SK-N-SH (cell line): ENCODE results near the gene CNTN2. TPM values are rescaled to one million over a fixed set of nuclear protein-coding genes. Genes with fewer than 3 reads are reported as not detected.

Source experiments
- CTCF ChIA-PET: fragments of 300-600, 350-600 bp; formaldehyde crosslinking; extraction: SDS; loops from one replicate; lab custom pipeline; 2021; lab: Yijun Ruan, JAX
- POLR2A ChIA-PET: fragments of 350-600 bp; sonication (Branson Sonifier 250); formaldehyde crosslinking; extraction: SDS; loops from one replicate; lab custom pipeline; 2020; ENCODE audit warnings: antibody characterized with exemption, inconsistent platforms; lab: Yijun Ruan, JAX
- DNase-seq: peaks from one replicate; pipeline ENCODE4 v3.0.0; 2012
- H2AFZ ChIP-seq: fragments of 200-600 bp; sonication (generic); 2 replicates; pipeline ENCODE4 v1.8.1; 2016; ENCODE audit warnings: antibody characterized with exemption, mild to moderate bottlenecking, low read depth
- H3F3A ChIP-seq: fragments of 200-600 bp; sonication (generic); replicated peaks from 2 replicates; pipeline ENCODE3; 2016; ENCODE audit warnings: antibody characterized with exemption, mild to moderate bottlenecking; ENCODE audit not compliant: insufficient read depth
- H3K27ac ChIP-seq, 2 experiments: fragments of 200-500 bp in 1 of 2; fragments of 200-600 bp in 1 of 2; sonication (Bioruptor generic) in 1 of 2; sonication (generic), shearing (Covaris generic) in 1 of 2; 2 replicates each; pipeline versions ENCODE4 v1.5.1 to v1.6.1; 2014 to 2016; ENCODE audit warnings: low read depth in 2 of 2, inconsistent platforms in 1 of 2, low read length in 1 of 2, mild to moderate bottlenecking in 1 of 2, mixed read lengths in 1 of 2
- H3K27me3 ChIP-seq: fragments of 200-600 bp; sonication (generic), shearing (Covaris generic); 2 replicates; pipeline ENCODE4 v1.6.1; 2016; ENCODE audit warnings: mixed run types; ENCODE audit not compliant: insufficient read depth
- H3K36me3 ChIP-seq, 2 experiments: fragments of 200-500 bp in 1 of 2; fragments of 200-600 bp in 1 of 2; sonication (Bioruptor generic) in 1 of 2; sonication (generic) in 1 of 2; replicated peaks in 1 of 2; 2 replicates each; pipeline versions ENCODE3 to v1.5.1; 2014 to 2016; ENCODE audit warnings: low read length in 1 of 2, mild to moderate bottlenecking in 1 of 2; ENCODE audit not compliant: insufficient read depth in 2 of 2, control insufficient read depth in 1 of 2
- H3K4me1 ChIP-seq, 2 experiments: fragments of 200-500 bp in 1 of 2; fragments of 200-600 bp in 1 of 2; sonication (Bioruptor generic) in 1 of 2; sonication (generic), shearing (Covaris generic) in 1 of 2; 2 replicates each; pipeline versions ENCODE4 v1.5.1 to v1.6.1; 2014 to 2016; ENCODE audit warnings: low read depth in 1 of 2, low read length in 1 of 2, mixed run types in 1 of 2; ENCODE audit not compliant: insufficient read depth in 2 of 2, control insufficient read depth in 1 of 2
- H3K4me2 ChIP-seq: fragments of 200-600 bp; sonication (generic), shearing (Covaris generic); 2 replicates; pipeline ENCODE4 v1.6.1; 2017; ENCODE audit warnings: mixed run types
- H3K4me3 ChIP-seq, 2 experiments: fragments of 200-500 bp in 1 of 2; fragments of 200-600 bp in 1 of 2; sonication (Bioruptor generic) in 1 of 2; sonication (generic), shearing (Covaris generic) in 1 of 2; 2 replicates each; pipeline versions ENCODE4 v1.5.1 to v1.8.1; 2014 to 2016; ENCODE audit warnings: low read depth in 2 of 2, inconsistent platforms in 1 of 2, low read length in 1 of 2, mild to moderate bottlenecking in 1 of 2, mixed read lengths in 1 of 2, moderate library complexity in 1 of 2
- H3K79me2 ChIP-seq: fragments of 200-600 bp; sonication (generic); 2 replicates; pipeline ENCODE4 v1.8.1; 2017; ENCODE audit warnings: mild to moderate bottlenecking; ENCODE audit not compliant: insufficient read depth
- H3K9ac ChIP-seq: fragments of 200-600 bp; sonication (generic); 2 replicates; pipeline ENCODE4 v1.6.1; 2017; ENCODE audit warnings: mixed run types
- H3K9me2 ChIP-seq: fragments of 200-600 bp; sonication (generic); 2 replicates; pipeline ENCODE4 v1.6.1; 2017; ENCODE audit warnings: mixed run types
- H3K9me3 ChIP-seq: fragments of 200-600 bp; sonication (generic); 2 replicates; pipeline ENCODE4 v1.6.1; 2017; ENCODE audit warnings: mixed run types, mild to moderate bottlenecking, moderate library complexity
- H4K20me1 ChIP-seq: fragments of 200-600 bp; sonication (generic); 2 replicates; pipeline ENCODE4 v1.6.1; 2017; ENCODE audit warnings: mild to moderate bottlenecking, mixed run types; ENCODE audit not compliant: insufficient read depth
- CTCF ChIP-seq: fragments of 200-600 bp; sonication (generic); IDR thresholded peaks from 2 replicates; pipeline ENCODE4 v1.6.1; 2017; ENCODE audit warnings: antibody characterized with exemption, mild to moderate bottlenecking, moderate library complexity
- ELF1 ChIP-seq: IDR thresholded peaks from 2 replicates; pipeline ENCODE4 v1.4.0; 2012
- EP300 ChIP-seq, 2 experiments: IDR thresholded peaks; 2 replicates each; pipeline versions ENCODE4 v1.4.0 to v1.6.1; 2012; ENCODE audit warnings: borderline replicate concordance in 1 of 2, low read depth in 1 of 2, low read length in 1 of 2
- FOXJ3 ChIP-seq: sonication (generic); formaldehyde crosslinking; IDR thresholded peaks from 2 replicates; pipeline ENCODE4 v1.5.1; 2020; ENCODE audit warnings: mild to moderate bottlenecking, missing genetic modification reagents
- JUND ChIP-seq: IDR thresholded peaks from 2 replicates; pipeline ENCODE4 v1.4.0; 2012
- MAX ChIP-seq: IDR thresholded peaks from 2 replicates; pipeline ENCODE4 v1.4.0; 2012; ENCODE audit warnings: low read depth
- MEF2A ChIP-seq: IDR thresholded peaks from 2 replicates; pipeline ENCODE4 v1.4.0; 2012; ENCODE audit warnings: low read depth, borderline replicate concordance
- MXI1 ChIP-seq: IDR thresholded peaks from 2 replicates; pipeline ENCODE4 v1.6.1; 2012; ENCODE audit warnings: mild to moderate bottlenecking, low read depth, low read length, improper control_type of control experiment
- PBX3 ChIP-seq: IDR thresholded peaks from 2 replicates; pipeline ENCODE4; 2012
- POLR2AphosphoS5 ChIP-seq: IDR thresholded peaks from 2 replicates; pipeline ENCODE4 v1.6.1; 2012; ENCODE audit warnings: low read depth, low read length
- RCOR1 ChIP-seq: fragments of 150-350 bp; IDR thresholded peaks from 2 replicates; pipeline ENCODE4 v1.6.1; 2017; ENCODE audit warnings: antibody characterized with exemption, low read length
- RFX5 ChIP-seq: IDR thresholded peaks from 2 replicates; pipeline ENCODE4 v1.6.1; 2012; ENCODE audit warnings: mild to moderate bottlenecking, improper control_type of control experiment, low read length
- RXRA ChIP-seq: IDR thresholded peaks from 2 replicates; pipeline ENCODE4 v1.4.0; 2012; ENCODE audit warnings: low read depth, mild to moderate bottlenecking, borderline replicate concordance
- TAF1 ChIP-seq: IDR thresholded peaks from 2 replicates; pipeline ENCODE4 v1.6.1; 2012; ENCODE audit warnings: low read depth, mild to moderate bottlenecking, low read length, moderate library complexity, borderline replicate concordance
- TCF12 ChIP-seq: IDR thresholded peaks from 2 replicates; pipeline ENCODE4 v1.4.0; 2012
- TEAD4 ChIP-seq: IDR thresholded peaks from 2 replicates; pipeline ENCODE4 v1.4.0; 2012; ENCODE audit warnings: mild to moderate bottlenecking, borderline replicate concordance; ENCODE audit not compliant: insufficient read depth
- USF2 ChIP-seq: fragments of 150-350 bp; IDR thresholded peaks from 2 replicates; pipeline ENCODE4 v1.6.1; 2017; ENCODE audit warnings: antibody characterized with exemption, low read length, low read depth, borderline replicate concordance
- YY1 ChIP-seq: IDR thresholded peaks from 2 replicates; pipeline ENCODE4 v1.4.0; 2012; ENCODE audit warnings: low read depth, mild to moderate bottlenecking
- ZBTB33 ChIP-seq: IDR thresholded peaks from 2 replicates; pipeline ENCODE4 v1.4.0; 2012; ENCODE audit warnings: low read depth, borderline replicate concordance
- WGBS: methylation state at CpG from one replicate; pipeline ENCODE4 v1.1.6; 2017; ENCODE audit warnings: low lambda C conversion rate; 5-methylcytosine and 5-hydroxymethylcytosine counted together
- polyA plus RNA-seq, 3 experiments: library from polyadenylated mRNA; depleted of rRNA; stranded (reverse); fragments of >200 nt; gene quantifications; 2 replicates each; pipeline ENCODE4 v1.2.3, GENCODE V29; 2012

The CNTN2 gene
- polyA plus RNA-seq, 1 of the 3 experiments (the other 2 are of a cell fraction) = 0.02 TPM

GRCh38 chr1:205077934-205078311 is 34.9 kb downstream of the CNTN2 start:
- Histone ChIP-seq H3K27me3 (no peaks in the 10 kb centered on the region), H3F3A (peaks cover 3% of the 10 kb centered on the region), H3K9me3 (no peaks in the 10 kb centered on the region), H3K79me2 (no peaks in the 10 kb centered on the region), H3K4me2 (no peak overlapping the region), H3K36me3 (peaks cover 0 to 7% of the 10 kb centered on the region in 2 experiments), H3K4me3 (no peak overlapping the region), H3K27ac (no peak overlapping the region), H3K4me1 (no peaks in the 10 kb centered on the region; a peak in 1 of 4 replicates), H4K20me1 (no peaks in the 10 kb centered on the region), H2AFZ (no peak overlapping the region), H3K9ac (no peak overlapping the region), H3K9me2 (no peaks in the 10 kb centered on the region)
- ChIA-PET POLR2A (no interaction called here), CTCF (interaction anchor here (0.6 to 6.2 kb wide), 10 partner anchors 9 to 1064 kb away, joined by 3 to 58 read pairs (median 4); no protein-coding TSS in a partner anchor)
- DNase-seq = no peak
- no peak for TF ChIP-seq TAF1
- TF ChIP-seq ELF1 = no peak
- TF ChIP-seq YY1 = no peak
- no peak for TF ChIP-seq POLR2AphosphoS5
- TF ChIP-seq TCF12 = no peak
- TF ChIP-seq FOXJ3 (CRISPR knock-in tag) = no peak
- no peak for TF ChIP-seq EP300 (IDR thresholded peaks at IDR 0.05; ENCODE audit: borderline replicate concordance in 1 of 2, low read depth in 1 of 2, low read length in 1 of 2)
- TF ChIP-seq RFX5 = no peak
- no peak for TF ChIP-seq PBX3
- 68% methylated on average over 1 of the region's 1 CpG for WGBS

GRCh38 chr1:205082431-205082830 is 39.4 kb downstream of the CNTN2 start:
- Histone ChIP-seq H3K36me3 (peaks cover 21 to 33% of the 10 kb centered on the region in 2 experiments), H3K9me2 (no peaks in the 10 kb centered on the region), H3F3A (peaks cover 3% of the 10 kb centered on the region), H3K4me3 (no peak overlapping the region), H2AFZ (no peak overlapping the region), H3K79me2 (no peaks in the 10 kb centered on the region), H3K27me3 (no peaks in the 10 kb centered on the region), H4K20me1 (no peaks in the 10 kb centered on the region), H3K9me3 (no peaks in the 10 kb centered on the region), H3K27ac (no peak overlapping the region), H3K9ac (no peak overlapping the region), H3K4me2 (no peak overlapping the region), H3K4me1 (no peaks in the 10 kb centered on the region)
- TF ChIP-seq ZBTB33 (no peak), RCOR1 (no peak), MAX (no peak), MXI1 (no peak), POLR2AphosphoS5 (no peak), FOXJ3 (CRISPR knock-in tag) (no peak), PBX3 (no peak), CTCF (no peak), JUND (no peak), TAF1 (no peak), RXRA (no peak), ELF1 (no peak), USF2 (no peak), MEF2A (no peak), YY1 (no peak), TEAD4 (no peak)
- ChIA-PET POLR2A (no interaction called here), CTCF (interaction anchor here (1.1 to 9.9 kb wide), 4 partner anchors 21 to 275 kb away, joined by 3 to 74 read pairs (median 18); no protein-coding TSS in a partner anchor)
- no peak for DNase-seq
- 92% methylated on average over 4 of the region's 4 CpGs for WGBS
